ENCODE results near the gene PFKL. TPM values are rescaled to one million over a fixed set of nuclear protein-coding genes. Genes with fewer than 3 reads are reported as not detected.

The PFKL gene
- 158 and 218 TPM in 2 replicates for total RNA-seq

DNA sequence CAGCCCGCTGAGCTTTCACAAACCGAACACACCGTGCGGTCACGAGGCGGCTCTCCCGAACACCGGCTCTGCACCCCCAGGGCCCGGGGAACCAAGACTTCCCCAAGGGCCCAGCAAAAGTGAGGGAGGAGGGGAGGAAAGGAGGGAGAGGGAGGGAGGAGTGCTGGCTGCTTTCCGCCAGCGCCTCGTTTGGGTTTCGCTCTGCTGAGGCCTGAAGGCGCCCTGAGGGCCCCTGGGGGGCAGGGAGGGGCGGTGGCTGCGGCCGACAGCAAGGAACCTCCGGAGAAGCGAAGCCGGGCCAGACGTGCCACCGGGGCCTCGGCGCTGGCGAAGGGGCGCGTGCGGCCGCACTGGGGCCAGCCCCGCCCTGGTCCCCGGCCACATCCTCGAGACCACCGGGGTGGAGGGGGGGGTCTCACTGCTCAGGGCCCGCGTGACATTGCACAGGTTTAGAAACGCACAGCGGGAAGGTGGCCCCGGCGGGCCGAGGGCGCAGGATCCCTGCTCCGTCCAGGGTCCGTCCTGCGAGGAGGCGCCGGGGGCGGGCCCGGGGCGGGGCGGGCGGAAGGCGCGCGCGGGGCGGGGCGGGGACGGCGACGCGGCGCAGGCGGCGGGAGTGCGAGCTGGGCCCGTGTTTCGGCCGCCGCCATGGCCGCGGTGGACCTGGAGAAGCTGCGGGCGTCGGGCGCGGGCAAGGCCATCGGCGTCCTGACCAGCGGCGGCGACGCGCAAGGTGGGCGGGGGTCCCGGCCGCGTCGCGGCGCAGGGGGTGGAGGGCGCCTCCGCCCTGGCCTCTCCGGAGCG, at the start of gene PFKL:
TSS of gene PFKL (plus strand) at position 596 of the 804 bp plus-strand sequence. CDS start at position 649, 53 bp downstream.

DNA sequence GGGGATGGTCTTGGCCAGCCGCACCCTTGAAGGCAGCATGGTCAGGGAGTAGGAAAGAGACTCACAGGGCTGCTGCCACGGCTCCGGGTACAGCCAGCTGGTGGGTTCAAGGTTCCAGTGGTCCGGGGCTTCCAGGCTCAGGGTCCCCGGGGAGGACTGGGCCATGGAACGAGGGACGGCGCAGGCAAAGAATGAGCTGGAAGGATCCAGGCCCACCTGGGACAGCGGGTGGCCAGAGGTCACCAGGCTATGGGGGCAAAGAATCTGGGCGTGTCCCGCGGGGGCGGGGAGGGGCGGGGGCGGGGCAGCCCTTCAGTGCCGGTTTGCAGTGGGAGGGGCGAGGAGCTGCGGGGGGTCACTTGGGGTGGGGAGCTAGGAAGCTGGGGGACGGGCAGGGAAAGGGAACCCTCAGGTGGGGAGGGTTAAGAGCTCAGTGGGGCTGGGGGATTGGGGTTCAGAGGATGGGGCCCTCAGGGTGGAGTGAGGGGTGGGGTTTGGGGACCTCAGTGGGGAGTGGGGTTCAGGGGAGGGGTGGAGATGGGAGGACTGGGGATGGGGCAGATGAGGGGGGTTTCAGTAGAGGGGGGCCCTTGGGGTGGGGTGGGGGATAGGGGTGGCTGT, 38.1 kb upstream of the PFKL start, which contains the start of gene DNMT3L:
TSS of gene DNMT3L (minus strand) at position 223 of the 621 bp plus-strand sequence. CDS start 638 bp downstream, outside the sequence.

DNA sequence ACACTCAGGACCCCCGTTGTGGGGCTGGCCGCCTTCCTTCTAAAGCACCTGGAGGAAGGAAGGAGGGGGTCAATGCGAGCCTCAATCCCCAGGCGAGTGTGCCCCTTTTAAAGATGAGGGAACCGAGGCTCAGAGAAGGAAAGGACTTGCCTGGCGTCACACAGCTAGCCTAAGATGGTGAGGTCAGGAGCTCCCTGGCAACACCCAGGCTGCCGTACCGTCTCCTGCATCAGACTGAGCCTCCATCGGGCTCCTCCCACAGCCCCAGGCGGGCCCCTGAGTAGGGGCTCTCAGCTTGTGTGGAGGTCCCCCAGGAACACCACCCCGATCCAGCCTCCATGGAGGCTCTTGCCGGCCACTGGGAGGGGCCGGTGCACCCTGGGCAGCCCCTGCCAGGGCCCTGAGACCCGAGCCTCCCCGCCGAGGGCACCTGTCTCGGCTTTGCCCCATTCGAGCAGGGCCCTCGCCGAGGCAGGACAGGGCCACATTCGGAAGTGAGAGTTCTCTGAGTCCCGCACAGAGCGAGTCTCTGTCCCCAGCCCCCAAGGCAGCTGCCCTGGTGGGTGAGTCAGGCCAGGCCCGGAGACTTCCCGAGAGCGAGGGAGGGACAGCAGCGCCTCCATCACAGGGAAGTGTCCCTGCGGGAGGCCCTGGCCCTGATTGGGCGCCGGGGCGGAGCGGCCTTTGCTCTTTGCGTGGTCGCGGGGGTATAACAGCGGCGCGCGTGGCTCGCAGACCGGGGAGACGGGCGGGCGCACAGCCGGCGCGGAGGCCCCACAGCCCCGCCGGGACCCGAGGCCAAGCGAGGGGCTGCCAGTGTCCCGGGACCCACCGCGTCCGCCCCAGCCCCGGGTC, 14.5 kb upstream of the PFKL start, which contains the start of gene AIRE:
TSS of gene AIRE (plus strand) at position 739 of the 855 bp plus-strand sequence. CDS start 131 bp downstream, outside the sequence.

DNA sequence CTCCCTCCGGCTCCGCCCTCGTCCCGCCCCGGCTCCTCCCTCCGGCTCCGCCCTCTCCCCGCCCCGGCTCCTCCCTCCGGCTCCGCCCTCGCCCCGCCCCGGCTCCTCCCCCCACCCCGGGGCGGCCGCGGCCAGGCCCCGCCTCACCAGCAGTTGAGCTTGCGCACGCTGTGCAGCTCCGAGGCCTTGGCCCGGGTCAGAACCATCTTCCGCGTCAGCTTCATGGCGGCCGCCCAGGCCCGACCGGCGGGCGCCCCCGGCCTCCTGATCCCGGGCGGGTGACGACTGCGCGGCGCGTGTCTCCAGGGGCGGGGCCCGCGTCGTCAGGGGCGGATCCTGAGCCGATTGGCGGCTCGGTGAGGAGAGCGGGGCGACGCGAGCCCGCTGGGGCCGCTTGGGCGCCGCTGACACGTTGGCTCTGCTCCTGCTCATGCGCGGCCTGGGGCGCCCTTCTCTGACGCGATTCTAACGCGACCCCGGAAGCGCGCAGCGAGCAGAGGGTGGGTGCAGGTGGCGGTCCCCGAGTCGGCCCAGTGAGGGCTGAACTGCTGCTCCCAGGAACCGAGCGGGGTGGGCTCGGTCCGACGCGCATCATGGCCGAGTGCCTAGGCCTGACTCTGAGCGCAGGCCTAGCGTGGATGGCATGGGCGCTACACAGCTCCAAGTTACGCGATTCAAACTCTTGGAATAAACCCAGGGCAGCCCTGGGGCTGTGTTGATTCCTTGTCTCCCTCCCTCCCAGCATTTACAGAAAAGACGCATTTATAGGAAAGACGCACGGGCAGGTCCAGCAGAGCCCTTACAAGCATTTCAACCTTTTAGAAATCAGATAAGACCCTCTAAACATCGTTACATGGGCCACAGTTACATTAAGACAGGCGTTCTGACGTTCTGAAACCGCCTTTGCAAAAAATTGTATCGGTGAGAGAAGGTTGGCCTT, 39.4 kb downstream of the PFKL start, which contains the start of gene CFAP410:
TSS of gene CFAP410 (minus strand) at position 420 of the 940 bp plus-strand sequence. CDS start at position 224, 196 bp downstream.

DNA sequence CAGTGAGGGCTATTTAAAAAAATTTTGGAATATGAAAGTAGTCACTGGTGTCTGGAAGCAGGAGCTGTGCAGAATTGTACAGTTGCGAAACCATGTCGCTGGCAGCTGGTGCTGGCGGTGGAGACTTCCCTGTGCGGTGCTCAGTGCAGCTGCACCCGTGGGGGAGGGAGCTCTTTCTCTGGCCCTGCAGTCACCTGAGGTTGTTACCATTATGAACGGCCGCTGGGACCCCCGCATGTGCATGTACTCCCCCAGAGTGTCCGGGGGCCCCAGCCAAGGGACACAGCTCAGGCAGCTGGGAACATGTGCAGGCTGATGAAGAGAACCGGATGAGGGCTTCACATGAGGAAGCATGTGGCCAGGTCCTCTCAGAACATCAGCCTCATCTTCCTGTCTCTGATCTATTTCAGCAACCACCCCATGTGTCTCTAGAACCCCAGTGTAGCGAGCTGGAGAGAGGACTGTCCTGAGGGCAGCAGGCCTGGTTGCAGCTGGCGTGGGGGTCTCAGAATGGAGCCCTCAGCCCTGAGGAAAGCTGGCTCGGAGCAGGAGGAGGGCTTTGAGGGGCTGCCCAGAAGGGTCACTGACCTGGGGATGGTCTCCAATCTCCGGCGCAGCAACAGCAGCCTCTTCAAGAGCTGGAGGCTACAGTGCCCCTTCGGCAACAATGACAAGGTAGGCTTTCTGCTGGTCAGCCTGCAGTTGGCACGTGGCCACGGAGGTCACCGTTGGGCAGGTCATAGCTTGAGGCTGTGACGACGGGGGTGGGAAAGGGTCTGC, 53.5 kb downstream of the PFKL start, which contains the start of gene TRPM2:
TSS of gene TRPM2 (plus strand) at position 431 of the 780 bp plus-strand sequence. CDS start at position 511, 80 bp downstream.

Other genes starting within 250 kb of the PFKL start
- gene PWP2, start 192.7 kb upstream of the PFKL start, total RNA-seq = 2.6 and 3.0 TPM in 2 replicates
- gene GATD3, start 166.4 kb upstream of the PFKL start, total RNA-seq = 16.4 and 26.0 TPM in 2 replicates
- gene ICOSLG, start 59.1 kb upstream of the PFKL start, total RNA-seq = 0.06 and 0.13 TPM in 2 replicates
- not detected in 2 replicates for gene DNMT3L, start 38.2 kb upstream of the PFKL start, total RNA-seq
- gene AIRE, start 14.2 kb upstream of the PFKL start, total RNA-seq = under 0.01 TPM in 1 of 2 replicates, not detected in the other
- gene CFAP410, start 39.3 kb downstream of the PFKL start, total RNA-seq = 13.4 and 15.6 TPM in 2 replicates
- under 0.01 TPM in 1 of 2 replicates, not detected in the other for gene TRPM2, start 53.6 kb downstream of the PFKL start, total RNA-seq
- 0.13 and 0.25 TPM in 2 replicates for gene LRRC3, start 155.5 kb downstream of the PFKL start, total RNA-seq
- gene KRTAP10-1, start 240.1 kb downstream of the PFKL start, total RNA-seq = not detected in 2 replicates

Measured in aortic smooth muscle cell (primary cell).